DND-41 (cell line): Measurements from ENCODE around the gene TVP23C.

Experiments used
- EZH2 ChIP-seq: IDR thresholded peaks from 3 replicates; pipeline ENCODE4 v1.6.1; 2012; ENCODE audit warnings: borderline replicate concordance, low read depth, mild to moderate bottlenecking, moderate library complexity, low read length, inconsistent platforms; ENCODE audit not compliant: severe bottlenecking
- TF ChIP-seq, protein P1 (sequence below): IDR thresholded peaks from 2 replicates; pipeline ENCODE4 v1.5.1; 2012; ENCODE audit warnings: borderline replicate concordance, low read length, moderate library complexity, mild to moderate bottlenecking; ENCODE audit not compliant: poor library complexity, severe bottlenecking; ENCODE audit errors: extremely low read depth

DNA sequence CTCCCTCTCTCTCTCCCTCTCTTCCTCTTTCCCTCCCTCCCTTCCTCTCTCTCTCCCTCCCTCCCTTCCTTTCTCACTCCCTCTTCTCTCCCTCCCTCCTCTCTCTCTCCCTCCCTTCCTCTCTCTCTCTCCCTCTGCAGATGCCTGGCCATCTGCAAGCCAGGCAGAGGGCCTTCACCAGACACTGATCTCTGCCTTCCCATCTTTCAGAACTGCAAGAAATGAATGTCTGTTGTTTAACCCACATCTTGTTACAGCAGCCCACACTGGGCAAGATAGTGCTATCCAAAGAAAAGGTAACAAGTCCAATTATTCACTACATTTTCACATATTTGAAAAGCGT, 69.6 kb downstream of the TVP23C start:
- no peak for TF ChIP-seq EZH2
- TF ChIP-seq, protein P1, sequence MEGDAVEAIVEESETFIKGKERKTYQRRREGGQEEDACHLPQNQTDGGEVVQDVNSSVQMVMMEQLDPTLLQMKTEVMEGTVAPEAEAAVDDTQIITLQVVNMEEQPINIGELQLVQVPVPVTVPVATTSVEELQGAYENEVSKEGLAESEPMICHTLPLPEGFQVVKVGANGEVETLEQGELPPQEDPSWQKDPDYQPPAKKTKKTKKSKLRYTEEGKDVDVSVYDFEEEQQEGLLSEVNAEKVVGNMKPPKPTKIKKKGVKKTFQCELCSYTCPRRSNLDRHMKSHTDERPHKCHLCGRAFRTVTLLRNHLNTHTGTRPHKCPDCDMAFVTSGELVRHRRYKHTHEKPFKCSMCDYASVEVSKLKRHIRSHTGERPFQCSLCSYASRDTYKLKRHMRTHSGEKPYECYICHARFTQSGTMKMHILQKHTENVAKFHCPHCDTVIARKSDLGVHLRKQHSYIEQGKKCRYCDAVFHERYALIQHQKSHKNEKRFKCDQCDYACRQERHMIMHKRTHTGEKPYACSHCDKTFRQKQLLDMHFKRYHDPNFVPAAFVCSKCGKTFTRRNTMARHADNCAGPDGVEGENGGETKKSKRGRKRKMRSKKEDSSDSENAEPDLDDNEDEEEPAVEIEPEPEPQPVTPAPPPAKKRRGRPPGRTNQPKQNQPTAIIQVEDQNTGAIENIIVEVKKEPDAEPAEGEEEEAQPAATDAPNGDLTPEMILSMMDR: no peak
